ENCODE results near the gene IFITM10. TPM values are rescaled to one million over a fixed set of nuclear protein-coding genes. Genes with fewer than 3 reads are reported as not detected.
"Not testable (repeated sequence)": the region's sequence is repeated elsewhere in the genome, so short reads cannot be mapped to it uniquely, and the experiment has no call there.

Gene IFITM10
- total RNA-seq, 3 donors from 2014 or later: 0.46 to 2.8 (median 1.9) TPM

- Histone ChIP-seq H3K9me3 (no peaks in the 10 kb centered on the region), H3K4me1 (ENCODE audit: low read depth) (peaks cover 6% of the 10 kb centered on the region), H3K36me3 (ENCODE audit: low read depth) (no peaks in the 10 kb centered on the region), H3K4me3 (no peak overlapping the region)
- intact Hi-C loops (cut with DNase I, micrococcal nuclease): loop anchor here in 1 of 2 donors (5.0 kb wide), 1 partner anchor 137 kb away; no protein-coding TSS in a partner anchor
- ATAC-seq (no peak), DNase-seq (no peak)
- TF ChIP-seq CTCF (IDR thresholded peaks at IDR 0.05): no peak
Measured at GRCh38 chr11:1690167-1691025, 60.0 kb downstream of the IFITM10 start.

- not testable (repeated sequence) for ATAC-seq; H3K36me3 ChIP-seq (ENCODE audit: low read depth); H3K4me1 ChIP-seq (ENCODE audit: low read depth); H3K9me3 ChIP-seq; DNase-seq; H3K4me3 ChIP-seq
- intact Hi-C loops (cut with DNase I, micrococcal nuclease): loop anchor here in 1 of 2 donors (5.0 kb wide), 1 partner anchor 138 kb away; no protein-coding TSS in a partner anchor
Measured at GRCh38 chr11:1689250-1690166, 60.9 kb downstream of the IFITM10 start.

- H3K9me3 ChIP-seq; H3K4me1 ChIP-seq (ENCODE audit: low read depth); DNase-seq; H3K4me3 ChIP-seq; ATAC-seq; intact Hi-C loops (cut with DNase I, micrococcal nuclease); H3K36me3 ChIP-seq (ENCODE audit: low read depth): not testable (repeated sequence)
Measured at GRCh38 chr11:1688336-1688947, 62.0 kb downstream of the IFITM10 start.

- intact Hi-C loops (cut with DNase I, micrococcal nuclease); H3K36me3 ChIP-seq (ENCODE audit: low read depth); H3K4me1 ChIP-seq (ENCODE audit: low read depth); H3K9me3 ChIP-seq; ATAC-seq; H3K4me3 ChIP-seq: not testable (repeated sequence)
- peak in 1 of 3 donors; percentile 42 for DNase-seq
Measured at GRCh38 chr11:1686220-1686619, 64.2 kb downstream of the IFITM10 start.

- peak in 1 of 3 donors; percentile 39 for DNase-seq
- ATAC-seq: peak; percentile 31
- H3K36me3 ChIP-seq (ENCODE audit: low read depth); H3K4me1 ChIP-seq (ENCODE audit: low read depth); H3K9me3 ChIP-seq; H3K4me3 ChIP-seq; intact Hi-C loops (cut with DNase I, micrococcal nuclease): not testable (repeated sequence)
Measured at GRCh38 chr11:1684886-1685874, 65.2 kb downstream of the IFITM10 start.

GRCh38 chr11:1683904-1684572 is 66.4 kb downstream of the IFITM10 start:
- H3K4me1 ChIP-seq (ENCODE audit: low read depth); ATAC-seq; H3K9me3 ChIP-seq; intact Hi-C loops (cut with DNase I, micrococcal nuclease); H3K36me3 ChIP-seq (ENCODE audit: low read depth); H3K4me3 ChIP-seq: not testable (repeated sequence)
- DNase-seq: peak in 1 of 3 donors; percentile 11

GRCh38 chr11:1683216-1683615 is 67.2 kb downstream of the IFITM10 start:
- H3K9me3 ChIP-seq; H3K4me1 ChIP-seq (ENCODE audit: low read depth); H3K4me3 ChIP-seq; intact Hi-C loops (cut with DNase I, micrococcal nuclease); H3K36me3 ChIP-seq (ENCODE audit: low read depth); ATAC-seq: not testable (repeated sequence)
- DNase-seq: peak in 1 of 3 donors; percentile 29

Other genes with a start within 250 kb of the IFITM10 start
- 10 to 100 TPM; 28.2 to 31.7 (median 28.5) TPM for gene DUSP8, start 178.3 kb downstream of the IFITM10 start, total RNA-seq
- not detected for gene KRTAP5-1, start 165.3 kb downstream of the IFITM10 start, total RNA-seq
- gene KRTAP5-2, start 152.3 kb downstream of the IFITM10 start, total RNA-seq: not detected
- gene KRTAP5-3, start 142.1 kb downstream of the IFITM10 start, total RNA-seq: not detected
- not detected for gene KRTAP5-4, start 128.5 kb downstream of the IFITM10 start, total RNA-seq
- gene KRTAP5-5, start 120.8 kb downstream of the IFITM10 start, total RNA-seq: 1 to 10 TPM in 1 of 3 donors, under 1 TPM in 2; 0.32 to 1.6 (median 0.75) TPM
- not detected for gene KRTAP5-6, start 53.4 kb downstream of the IFITM10 start, total RNA-seq
- gene CTSD, start 13.3 kb upstream of the IFITM10 start, total RNA-seq: 1,000 to 10,000 TPM in 2 of 3 donors, 100 to 1,000 TPM in 1; 631 to 1,107 (median 1,007) TPM
- gene SYT8, start 84.4 kb upstream of the IFITM10 start, total RNA-seq: 1 to 10 TPM in 2 of 3 donors, under 1 TPM in 1; 0.98 to 2.4 (median 2.1) TPM
- gene TNNI2, start 88.4 kb upstream of the IFITM10 start, total RNA-seq: under 1 TPM in 1 of 3 donors, not detected in 2; 0.46 TPM
- 10 to 100 TPM; 18.5 to 32.2 (median 23.6) TPM for gene LSP1, start 102.5 kb upstream of the IFITM10 start, total RNA-seq
- gene PRR33, start 141.3 kb upstream of the IFITM10 start, total RNA-seq: not detected
- 1 to 10 TPM in 1 of 3 donors, under 1 TPM in 1, not detected in 1; 0.72 to 2.7 TPM for gene TNNT3, start 169.1 kb upstream of the IFITM10 start, total RNA-seq
- 100 to 1,000 TPM in 1 of 3 donors, 10 to 100 TPM in 2; 42.5 to 105 (median 56.1) TPM for gene MRPL23, start 196.7 kb upstream of the IFITM10 start, total RNA-seq
- 10 to 100 TPM in 2 of 3 donors, 1 to 10 TPM in 1; 5.8 to 59.3 (median 13.5) TPM for gene H19, start 247.2 kb upstream of the IFITM10 start, total RNA-seq